Liver (tissue), 9 donors: ENCODE measurements around the gene VWA5A. TPM values are rescaled to one million over a fixed set of nuclear protein-coding genes. Genes with fewer than 3 reads are reported as not detected.

Experiments
- DNase-seq: peaks from one replicate; pipeline ENCODE4 v3.0.0-alpha.2; 2017; ENCODE audit warnings: low spot score
- H3K27ac ChIP-seq, 2 donors: one replicate each; pipeline ENCODE4 v1.7.0; 2013; ENCODE audit warnings: inconsistent platforms in 2 of 2, low read length in 2 of 2, control low read depth in 1 of 2, low read depth in 1 of 2, mild to moderate bottlenecking in 1 of 2
- H3K27me3 ChIP-seq, 4 donors: one replicate each; pipeline versions ENCODE4 v1.6.1 to v1.7.0; 2013; ENCODE audit warnings: low read length in 3 of 4, inconsistent platforms in 1 of 4, mild to moderate bottlenecking in 1 of 4, moderate library complexity in 1 of 4; ENCODE audit not compliant: control insufficient read depth in 4 of 4, insufficient read depth in 4 of 4
- H3K36me3 ChIP-seq, 4 donors: one replicate each; pipeline versions ENCODE4 v1.6.1 to v1.7.0; 2013; ENCODE audit warnings: low read length in 3 of 4, mild to moderate bottlenecking in 3 of 4, low read depth in 1 of 4, moderate library complexity in 1 of 4; ENCODE audit not compliant: control insufficient read depth in 4 of 4, insufficient read depth in 3 of 4
- H3K4me1 ChIP-seq, 4 donors: one replicate each; pipeline versions ENCODE4 v1.6.1 to v1.7.0; 2013; ENCODE audit warnings: low read length in 3 of 4, mild to moderate bottlenecking in 3 of 4, moderate library complexity in 1 of 4; ENCODE audit not compliant: control insufficient read depth in 4 of 4, insufficient read depth in 4 of 4
- H3K4me3 ChIP-seq, 3 donors: one replicate each; pipeline versions ENCODE4 v1.6.1 to v1.7.0; 2013; ENCODE audit warnings: low read length in 3 of 3, control low read depth in 1 of 3, low read depth in 1 of 3, mild to moderate bottlenecking in 1 of 3
- H3K9ac ChIP-seq, 2 donors: one replicate each; pipeline ENCODE4 v1.7.0; 2013; ENCODE audit warnings: low read length in 2 of 2, mild to moderate bottlenecking in 2 of 2, moderate library complexity in 2 of 2, control low read depth in 1 of 2, low read depth in 1 of 2
- H3K9me3 ChIP-seq, 4 donors: one replicate each; pipeline versions ENCODE4 v1.6.1 to v1.7.0; 2013; ENCODE audit warnings: low read length in 3 of 4; ENCODE audit not compliant: control insufficient read depth in 4 of 4
- ATF3 ChIP-seq: IDR thresholded peaks from 2 replicates; pipeline ENCODE4 v1.6.1; 2016; ENCODE audit warnings: antibody characterized with exemption
- EGR1 ChIP-seq, 2 donors: IDR thresholded peaks; 2 replicates each; pipeline ENCODE4 v1.6.1; 2016 to 2018; ENCODE audit warnings: antibody characterized with exemption in 2 of 2, low read depth in 2 of 2
- FOXA1 ChIP-seq: IDR thresholded peaks from 2 replicates; pipeline ENCODE4 v1.6.1; 2016; ENCODE audit warnings: antibody characterized with exemption
- FOXA2 ChIP-seq: IDR thresholded peaks from 2 replicates; pipeline ENCODE4 v1.6.1; 2016; ENCODE audit warnings: antibody characterized with exemption
- HNF4A ChIP-seq, 2 donors: conservative IDR thresholded peaks; 2 replicates each; pipeline ENCODE4 v1.6.1; 2016; ENCODE audit warnings: antibody characterized with exemption in 2 of 2, mild to moderate bottlenecking in 2 of 2
- HNF4G ChIP-seq: IDR thresholded peaks from 2 replicates; pipeline ENCODE4 v1.6.1; 2016; ENCODE audit warnings: antibody characterized with exemption
- JUND ChIP-seq, 2 donors: IDR thresholded peaks; 2 replicates each; pipeline ENCODE4 v1.6.1; 2016; ENCODE audit warnings: antibody characterized with exemption in 2 of 2
- MAX ChIP-seq: IDR thresholded peaks from 2 replicates; pipeline ENCODE4 v1.6.1; 2016; ENCODE audit warnings: antibody characterized with exemption
- NR2F2 ChIP-seq: IDR thresholded peaks from 2 replicates; pipeline ENCODE4 v1.6.1; 2016; ENCODE audit warnings: antibody characterized with exemption
- RAD21 ChIP-seq, 2 donors: IDR thresholded peaks; 2 replicates each; pipeline ENCODE4 v1.6.1; 2016; ENCODE audit warnings: antibody characterized with exemption in 2 of 2, mild to moderate bottlenecking in 2 of 2
- REST ChIP-seq: IDR thresholded peaks from 2 replicates; pipeline ENCODE4 v1.6.1; 2016; ENCODE audit warnings: antibody characterized with exemption, mild to moderate bottlenecking
- RXRA ChIP-seq, 2 donors: IDR thresholded peaks; 2 replicates each; pipeline ENCODE4 v1.6.1; 2017 to 2018; ENCODE audit warnings: antibody characterized with exemption in 2 of 2, mild to moderate bottlenecking in 1 of 2
- SP1 ChIP-seq: IDR thresholded peaks from 2 replicates; pipeline ENCODE4 v1.6.1; 2018; ENCODE audit warnings: antibody characterized with exemption, mild to moderate bottlenecking
- TAF1 ChIP-seq: conservative IDR thresholded peaks from 2 replicates; pipeline ENCODE4 v1.6.1; 2016; ENCODE audit warnings: antibody characterized with exemption, mild to moderate bottlenecking
- YY1 ChIP-seq: IDR thresholded peaks from 2 replicates; pipeline ENCODE4 v1.6.1; 2016; ENCODE audit warnings: antibody characterized with exemption, mild to moderate bottlenecking
- WGBS: extraction: QIAGEN DNeasy Blood & Tissue Kit; methylation state at CpG from one replicate; pipeline ENCODE4 v1.1.7; 2013; 5-methylcytosine and 5-hydroxymethylcytosine counted together
- polyA plus RNA-seq, 2 donors: library from polyadenylated mRNA; stranded (reverse) in 1 of 2; unstranded in 1 of 2; fragments of 200-250 nt in 1 of 2; fragments of >200 nt in 1 of 2; fragmentation: Nextera tagmentation in 1 of 2; extraction: Ambion mirVana in 1 of 2; gene quantifications; one replicate each; pipeline versions ENCODE4 v1.2.1 to v1.2.3, GENCODE V29; 2013 to 2015
- total RNA-seq, 2 donors: library from RNA; depleted of rRNA; stranded (reverse); fragments of >200 nt; gene quantifications; one replicate each; pipeline ENCODE4 v1.2.3, GENCODE V29; 2014
- TF ChIP-seq, protein P1 (sequence below): fragments of 150-350 bp; IDR thresholded peaks from 2 replicates; pipeline ENCODE4 v1.5.1; 2017; ENCODE audit warnings: improper control_type of control experiment, low read depth, low read length; ENCODE audit not compliant: missing input control
- TF ChIP-seq, protein P2 (sequence below): IDR thresholded peaks from 2 replicates; pipeline ENCODE4 v1.6.1; 2016; ENCODE audit warnings: antibody characterized with exemption
- donor health status: healthy.
- donor health status: healthy.
- donor health status: healthy.
- donor health status: healthy.
- donor health status: healthy.

The VWA5A gene
- total and polyA plus RNA-seq, 4 donors: 2.3 to 5.7 (median 3.7) TPM

DNA sequence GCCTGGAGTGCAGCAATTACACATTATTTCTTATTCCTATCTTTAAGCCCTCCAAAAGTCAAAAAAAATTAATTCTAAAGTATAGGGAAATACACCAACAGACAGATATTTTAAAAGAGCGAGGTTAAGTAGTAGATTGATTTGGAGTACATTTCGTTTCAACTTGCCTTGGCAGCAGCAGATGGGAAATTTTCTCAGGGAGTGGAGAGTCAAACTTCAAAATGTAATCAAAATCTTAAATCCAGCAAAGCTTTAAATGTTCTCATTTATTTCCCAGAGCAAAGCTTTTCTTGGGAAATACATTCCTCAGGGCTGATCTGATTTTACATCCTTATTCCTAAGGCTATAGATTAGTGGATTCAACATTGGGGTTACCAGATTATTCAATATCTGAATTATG is 21.9 kb upstream of the VWA5A start:
- H3K9ac ChIP-seq: no peak overlapping the region
- H3K4me3 ChIP-seq: no peak overlapping the region
- 91% methylated on average over 2 of the region's 2 CpGs for WGBS
- H3K9me3 ChIP-seq: no peaks in the 10 kb centered on the region
- no peaks in the 10 kb centered on the region for H3K36me3 ChIP-seq
- DNase-seq: no peak
- no peaks in the 10 kb centered on the region for H3K4me1 ChIP-seq
- no peak for TF ChIP-seq REST
- H3K27ac ChIP-seq: no peak overlapping the region
- peaks cover 0 to 4% (median 1%) of the 10 kb centered on the region in 4 donors for H3K27me3 ChIP-seq

- Histone ChIP-seq H3K9me3 (no peaks in the 10 kb centered on the region), H3K4me1 (no peaks in the 10 kb centered on the region), H3K27me3 (peaks cover 0 to 4% (median 1%) of the 10 kb centered on the region in 4 donors), H3K9ac (no peak overlapping the region), H3K36me3 (no peaks in the 10 kb centered on the region), H3K27ac (no peak overlapping the region), H3K4me3 (no peak overlapping the region)
- 58% methylated on average over 5 of the region's 5 CpGs for WGBS
- TF ChIP-seq RXRA (IDR thresholded peaks at IDR 0.05): no peak
- TF ChIP-seq HNF4G: no peak
- no peak for TF ChIP-seq YY1
- TF ChIP-seq FOXA1: no peak
- TF ChIP-seq, protein P1, sequence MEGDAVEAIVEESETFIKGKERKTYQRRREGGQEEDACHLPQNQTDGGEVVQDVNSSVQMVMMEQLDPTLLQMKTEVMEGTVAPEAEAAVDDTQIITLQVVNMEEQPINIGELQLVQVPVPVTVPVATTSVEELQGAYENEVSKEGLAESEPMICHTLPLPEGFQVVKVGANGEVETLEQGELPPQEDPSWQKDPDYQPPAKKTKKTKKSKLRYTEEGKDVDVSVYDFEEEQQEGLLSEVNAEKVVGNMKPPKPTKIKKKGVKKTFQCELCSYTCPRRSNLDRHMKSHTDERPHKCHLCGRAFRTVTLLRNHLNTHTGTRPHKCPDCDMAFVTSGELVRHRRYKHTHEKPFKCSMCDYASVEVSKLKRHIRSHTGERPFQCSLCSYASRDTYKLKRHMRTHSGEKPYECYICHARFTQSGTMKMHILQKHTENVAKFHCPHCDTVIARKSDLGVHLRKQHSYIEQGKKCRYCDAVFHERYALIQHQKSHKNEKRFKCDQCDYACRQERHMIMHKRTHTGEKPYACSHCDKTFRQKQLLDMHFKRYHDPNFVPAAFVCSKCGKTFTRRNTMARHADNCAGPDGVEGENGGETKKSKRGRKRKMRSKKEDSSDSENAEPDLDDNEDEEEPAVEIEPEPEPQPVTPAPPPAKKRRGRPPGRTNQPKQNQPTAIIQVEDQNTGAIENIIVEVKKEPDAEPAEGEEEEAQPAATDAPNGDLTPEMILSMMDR: no peak
- no peak for TF ChIP-seq RAD21 (IDR thresholded peaks at IDR 0.05)
- TF ChIP-seq, protein P2, sequence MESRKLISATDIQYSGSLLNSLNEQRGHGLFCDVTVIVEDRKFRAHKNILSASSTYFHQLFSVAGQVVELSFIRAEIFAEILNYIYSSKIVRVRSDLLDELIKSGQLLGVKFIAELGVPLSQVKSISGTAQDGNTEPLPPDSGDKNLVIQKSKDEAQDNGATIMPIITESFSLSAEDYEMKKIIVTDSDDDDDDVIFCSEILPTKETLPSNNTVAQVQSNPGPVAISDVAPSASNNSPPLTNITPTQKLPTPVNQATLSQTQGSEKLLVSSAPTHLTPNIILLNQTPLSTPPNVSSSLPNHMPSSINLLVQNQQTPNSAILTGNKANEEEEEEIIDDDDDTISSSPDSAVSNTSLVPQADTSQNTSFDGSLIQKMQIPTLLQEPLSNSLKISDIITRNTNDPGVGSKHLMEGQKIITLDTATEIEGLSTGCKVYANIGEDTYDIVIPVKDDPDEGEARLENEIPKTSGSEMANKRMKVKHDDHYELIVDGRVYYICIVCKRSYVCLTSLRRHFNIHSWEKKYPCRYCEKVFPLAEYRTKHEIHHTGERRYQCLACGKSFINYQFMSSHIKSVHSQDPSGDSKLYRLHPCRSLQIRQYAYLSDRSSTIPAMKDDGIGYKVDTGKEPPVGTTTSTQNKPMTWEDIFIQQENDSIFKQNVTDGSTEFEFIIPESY: no peak
- no peak for TF ChIP-seq NR2F2
- no peak for TF ChIP-seq SP1
- no peak for TF ChIP-seq JUND (IDR thresholded peaks at IDR 0.05)
- no peak for TF ChIP-seq REST
- TF ChIP-seq MAX: no peak
- TF ChIP-seq HNF4A (conservative IDR thresholded peaks at IDR 0.05): no peak
- TF ChIP-seq FOXA2: no peak
- no peak for TF ChIP-seq EGR1 (IDR thresholded peaks at IDR 0.05; ENCODE audit: low read depth in 2 of 2)
- TF ChIP-seq ATF3: no peak
- no peak for TF ChIP-seq TAF1
- no peak for DNase-seq
These were observed 20.5 kb upstream of the VWA5A start for GRCh38 chr11:124094731-124095130.
